Keratinocyte (primary cell): Measurements from ENCODE around the gene PFKFB4. TPM values are rescaled to one million over a fixed set of nuclear protein-coding genes. Genes with fewer than 3 reads are reported as not detected.

Experiments
- DNase-seq: peaks from one replicate; pipeline ENCODE4 v3.0.0-alpha.2; 2011; ENCODE audit warnings: low read depth, missing footprints, low spot score
- FAIRE-seq: peaks from 2 replicates; lab custom pipeline; 2011; peaks lifted over from hg19 to GRCh38; lab: Jason Lieb, UNC
- H2AFZ ChIP-seq: 2 replicates; pipeline ENCODE4 v1.6.0; 2012; ENCODE audit warnings: low read length, control low read depth, inconsistent platforms; ENCODE audit not compliant: control insufficient read depth
- H3K27ac ChIP-seq: 2 replicates; pipeline ENCODE4 v1.5.1; 2011; ENCODE audit warnings: low read length; ENCODE audit not compliant: control insufficient read depth, insufficient read depth
- H3K27me3 ChIP-seq: 3 replicates; pipeline ENCODE4 v1.6.0; 2011; ENCODE audit warnings: low read length; ENCODE audit not compliant: control insufficient read depth, insufficient read depth; ENCODE audit errors: extremely low read depth
- H3K36me3 ChIP-seq, 2 experiments: 2 replicates in 1 of 2; 3 replicates in 1 of 2; pipeline ENCODE4 v1.5.1; 2011; ENCODE audit warnings: low read length in 2 of 2, mild to moderate bottlenecking in 1 of 2; ENCODE audit not compliant: control insufficient read depth in 2 of 2, insufficient read depth in 2 of 2; ENCODE audit errors: extremely low read depth in 1 of 2
- H3K4me1 ChIP-seq: 3 replicates; pipeline ENCODE4 v1.5.1; 2011; ENCODE audit warnings: low read length; ENCODE audit not compliant: control insufficient read depth, insufficient read depth; ENCODE audit errors: extremely low read depth
- H3K4me2 ChIP-seq: 3 replicates; pipeline ENCODE4 v1.6.0; 2011; ENCODE audit warnings: low read depth, low read length; ENCODE audit not compliant: control insufficient read depth, insufficient read depth; ENCODE audit errors: extremely low read depth
- H3K4me3 ChIP-seq, 3 experiments: fragments of 200-600 bp in 1 of 3; sonication (generic) in 1 of 3; 2 replicates in 2 of 3; 3 replicates in 1 of 3; pipeline ENCODE4 v1.5.1; 2011 to 2016; ENCODE audit warnings: low read length in 3 of 3, mild to moderate bottlenecking in 3 of 3, control low read depth in 2 of 3, inconsistent platforms in 1 of 3, low read depth in 1 of 3, mixed read lengths in 1 of 3, mixed run types in 1 of 3, moderate library complexity in 1 of 3; ENCODE audit not compliant: control insufficient read depth in 2 of 3, insufficient read depth in 2 of 3; ENCODE audit errors: extremely low read depth in 1 of 3
- H3K79me2 ChIP-seq: 2 replicates; pipeline ENCODE4 v1.6.0; 2012; ENCODE audit warnings: low read length; ENCODE audit not compliant: control insufficient read depth, insufficient read depth
- H3K9ac ChIP-seq: 3 replicates; pipeline ENCODE4 v1.6.0; 2011; ENCODE audit warnings: low read length; ENCODE audit not compliant: control insufficient read depth, insufficient read depth; ENCODE audit errors: extremely low read depth
- H3K9me1 ChIP-seq: 3 replicates; pipeline ENCODE4 v1.6.0; 2011; ENCODE audit warnings: low read length; ENCODE audit not compliant: control insufficient read depth, insufficient read depth; ENCODE audit errors: extremely low read depth
- H3K9me3 ChIP-seq: 2 replicates; pipeline ENCODE4 v1.5.1; 2012; ENCODE audit warnings: low read depth, low read length; ENCODE audit not compliant: control insufficient read depth
- H4K20me1 ChIP-seq: 3 replicates; pipeline ENCODE4 v1.6.0; 2011; ENCODE audit warnings: low read length; ENCODE audit not compliant: control insufficient read depth, insufficient read depth; ENCODE audit errors: extremely low read depth
- EZH2 ChIP-seq: IDR thresholded peaks from one replicate; pipeline ENCODE4 v1.6.1; 2012; ENCODE audit warnings: inconsistent platforms, mild to moderate bottlenecking, low read length, moderate library complexity
- dilution Hi-C: fragments of 300-500 bp; cut with MboI; formaldehyde crosslinking; loops from one replicate; pipeline ENCODE4 v1.7.0; 2020; ENCODE audit warnings: low sequenced_read_pairs; ENCODE audit not compliant: extremely low pct_ligation_motif_present
- polyA plus RNA-seq, 5 experiments: library from polyadenylated mRNA; depleted of rRNA in 3 of 5; stranded (reverse) in 3 of 5; stranded (forward) in 1 of 5; unstranded in 1 of 5; fragments of >200 nt; gene quantifications; 1 replicate in 1 of 5; 2 replicates in 3 of 5; 3 replicates in 1 of 5; pipeline versions ENCODE4 v1.2.1 to v1.2.3, GENCODE V29; 2011 to 2012; ENCODE audit warnings: missing spikeins in 2 of 5, low read depth in 1 of 5, low replicate concordance in 1 of 5
- TF ChIP-seq, protein P1 (sequence below), 3 experiments: IDR thresholded peaks in 1 of 3; conservative IDR thresholded peaks in 1 of 3; optimal IDR thresholded peaks in 1 of 3; 2 replicates in 2 of 3; 3 replicates in 1 of 3; pipeline versions ENCODE3 to v1.5.1; 2011; ENCODE audit warnings: low read length in 3 of 3, mild to moderate bottlenecking in 3 of 3, moderate library complexity in 2 of 3, control low read depth in 1 of 3, inconsistent platforms in 1 of 3; ENCODE audit not compliant: insufficient read depth in 2 of 3; ENCODE audit errors: extremely low read depth in 1 of 3

Gene PFKFB4
- polyA plus RNA-seq, 1 donor (not counting 4 experiments of a cell fraction or from before 2014, with no cell fraction given): 15.1 TPM

- FAIRE-seq (peak; percentile 100), DNase-seq (peak; percentile 100)
- H3K4me3 ChIP-seq: peak overlapping the region in 1 of 3 experiments; percentile 28
- H3K79me2 ChIP-seq: peaks cover 10% of the 10 kb centered on the region
- no peaks in the 10 kb centered on the region for H3K9me3 ChIP-seq
- H2AFZ ChIP-seq: no peak overlapping the region
- H3K27me3 ChIP-seq: no peaks in the 10 kb centered on the region
- no peaks in the 10 kb centered on the region for H3K9me1 ChIP-seq
- H3K4me2 ChIP-seq: peak overlapping the region; percentile 83
- peak overlapping the region; percentile 74 for H3K9ac ChIP-seq
- dilution Hi-C loops: no loop called here
- peaks cover 36 to 43% of the 10 kb centered on the region in 2 experiments for H3K36me3 ChIP-seq
- TF ChIP-seq EZH2: no peak
- TF ChIP-seq, protein P1, sequence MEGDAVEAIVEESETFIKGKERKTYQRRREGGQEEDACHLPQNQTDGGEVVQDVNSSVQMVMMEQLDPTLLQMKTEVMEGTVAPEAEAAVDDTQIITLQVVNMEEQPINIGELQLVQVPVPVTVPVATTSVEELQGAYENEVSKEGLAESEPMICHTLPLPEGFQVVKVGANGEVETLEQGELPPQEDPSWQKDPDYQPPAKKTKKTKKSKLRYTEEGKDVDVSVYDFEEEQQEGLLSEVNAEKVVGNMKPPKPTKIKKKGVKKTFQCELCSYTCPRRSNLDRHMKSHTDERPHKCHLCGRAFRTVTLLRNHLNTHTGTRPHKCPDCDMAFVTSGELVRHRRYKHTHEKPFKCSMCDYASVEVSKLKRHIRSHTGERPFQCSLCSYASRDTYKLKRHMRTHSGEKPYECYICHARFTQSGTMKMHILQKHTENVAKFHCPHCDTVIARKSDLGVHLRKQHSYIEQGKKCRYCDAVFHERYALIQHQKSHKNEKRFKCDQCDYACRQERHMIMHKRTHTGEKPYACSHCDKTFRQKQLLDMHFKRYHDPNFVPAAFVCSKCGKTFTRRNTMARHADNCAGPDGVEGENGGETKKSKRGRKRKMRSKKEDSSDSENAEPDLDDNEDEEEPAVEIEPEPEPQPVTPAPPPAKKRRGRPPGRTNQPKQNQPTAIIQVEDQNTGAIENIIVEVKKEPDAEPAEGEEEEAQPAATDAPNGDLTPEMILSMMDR (optimal IDR thresholded peaks at IDR 0.05 in 1 of 3, IDR thresholded peaks at IDR 0.05 in 1 of 3, conservative IDR thresholded peaks at IDR 0.05 in 1 of 3; ENCODE audit: extremely low read depth in 1 of 3, insufficient read depth in 2 of 3, low read length in 3 of 3): no peak
- peaks cover 59% of the 10 kb centered on the region for H3K4me1 ChIP-seq
- no peaks in the 10 kb centered on the region for H4K20me1 ChIP-seq
- H3K27ac ChIP-seq: peak overlapping the region; percentile 98
These were observed 42.5 kb upstream of the PFKFB4 start for GRCh38 chr3:48599077-48599501.

- DNase-seq (peak; percentile 99), FAIRE-seq (peak; percentile 98)
- Histone ChIP-seq H3K79me2 (peaks cover 16% of the 10 kb centered on the region), H3K27me3 (no peaks in the 10 kb centered on the region), H3K27ac (peak overlapping the region; percentile 98), H3K4me2 (peak overlapping the region; percentile 83), H3K9ac (peak overlapping the region; percentile 74), H2AFZ (no peak overlapping the region), H3K4me3 (peak overlapping the region in 2 of 3 experiments; percentile 40 to 43), H3K4me1 (peaks cover 64% of the 10 kb centered on the region), H3K9me3 (no peaks in the 10 kb centered on the region), H4K20me1 (no peaks in the 10 kb centered on the region), H3K9me1 (no peaks in the 10 kb centered on the region), H3K36me3 (peaks cover 30 to 41% of the 10 kb centered on the region in 2 experiments)
- TF ChIP-seq, protein P1 (optimal IDR thresholded peaks at IDR 0.05 in 1 of 3, IDR thresholded peaks at IDR 0.05 in 1 of 3, conservative IDR thresholded peaks at IDR 0.05 in 1 of 3; ENCODE audit: extremely low read depth in 1 of 3, insufficient read depth in 2 of 3, low read length in 3 of 3): no peak
- TF ChIP-seq EZH2: no peak
- dilution Hi-C loops: no loop called here
These were observed 41.9 kb upstream of the PFKFB4 start for GRCh38 chr3:48598323-48599076.
